Ramos (cell line): ENCODE data around the gene GPC5.
"Not testable (repeated sequence)": the region's sequence is repeated elsewhere in the genome, so short reads cannot be mapped to it uniquely, and the experiment has no call there.

ENCODE experiments used
- in situ Hi-C: fragments of 300-500 bp; cut with MboI; formaldehyde crosslinking; loops from one replicate; pipeline ENCODE4 v1.14.3; 2022; ENCODE audit warnings: low sequenced_read_pairs; ENCODE audit not compliant: unreplicated experiment

The GPC5 gene

GRCh38 chr13:92734545-92734944 lies 1336.1 kb downstream of the GPC5 start:
- in situ Hi-C loops, result no loop called here

- in situ Hi-C loops, result no loop called here
Measured at GRCh38 chr13:92735909-92736308, 1337.5 kb downstream of the GPC5 start.

GRCh38 chr13:92739306-92739818 lies 1340.9 kb downstream of the GPC5 start:
- in situ Hi-C loops, result no loop called here

- in situ Hi-C loops, result no loop called here
Measured at GRCh38 chr13:92743992-92744391, 1345.6 kb downstream of the GPC5 start.

GRCh38 chr13:92745258-92745657 lies 1346.8 kb downstream of the GPC5 start:
- in situ Hi-C loops, result no loop called here

- in situ Hi-C loops, result not testable (repeated sequence)
Measured at GRCh38 chr13:92752705-92753104, 1354.3 kb downstream of the GPC5 start.

GRCh38 chr13:92761710-92762109 lies 1363.3 kb downstream of the GPC5 start:
- in situ Hi-C loops, result no loop called here

- in situ Hi-C loops, result no loop called here
Measured at GRCh38 chr13:92767468-92767867, 1369.0 kb downstream of the GPC5 start.

- in situ Hi-C loops, result no loop called here
Measured at GRCh38 chr13:92768602-92769001, 1370.2 kb downstream of the GPC5 start.

GRCh38 chr13:92769046-92769445 lies 1370.6 kb downstream of the GPC5 start:
- in situ Hi-C loops, result no loop called here

- in situ Hi-C loops, result no loop called here
Measured at GRCh38 chr13:92775658-92776057, 1377.2 kb downstream of the GPC5 start.

- in situ Hi-C loops, result no loop called here
Measured at GRCh38 chr13:92781965-92782690, 1383.7 kb downstream of the GPC5 start.

- in situ Hi-C loops, result no loop called here
Measured at GRCh38 chr13:92802776-92803175, 1404.4 kb downstream of the GPC5 start.

- in situ Hi-C loops, result no loop called here
Measured at GRCh38 chr13:92804346-92804745, 1405.9 kb downstream of the GPC5 start.

- in situ Hi-C loops, result no loop called here
Measured at GRCh38 chr13:92804926-92805325, 1406.5 kb downstream of the GPC5 start.

- in situ Hi-C loops, result no loop called here
Measured at GRCh38 chr13:92805766-92806165, 1407.3 kb downstream of the GPC5 start.

GRCh38 chr13:92806215-92806614 lies 1407.8 kb downstream of the GPC5 start:
- in situ Hi-C loops, result no loop called here

- in situ Hi-C loops, result no loop called here
Measured at GRCh38 chr13:92807353-92807752, 1408.9 kb downstream of the GPC5 start.

GRCh38 chr13:92807966-92808365 lies 1409.5 kb downstream of the GPC5 start:
- in situ Hi-C loops, result no loop called here

GRCh38 chr13:92821324-92821723 lies 1422.9 kb downstream of the GPC5 start:
- in situ Hi-C loops, result no loop called here

GRCh38 chr13:92823059-92823458 lies 1424.6 kb downstream of the GPC5 start:
- in situ Hi-C loops, result no loop called here

GRCh38 chr13:92825938-92826596 lies 1427.6 kb downstream of the GPC5 start:
- in situ Hi-C loops, result no loop called here
